GM18519 (cell line): ENCODE data around the gene DNASE1.

ENCODE experiments used
- ATAC-seq: cut with Tn5 transposase; IDR thresholded peaks from one replicate; pipeline ENCODE4 v1.9.1; 2021; ENCODE audit warnings: mild to moderate bottlenecking, moderate library complexity; ENCODE audit not compliant: unreplicated experiment, low FRiP score

DNASE1 gene

DNA sequence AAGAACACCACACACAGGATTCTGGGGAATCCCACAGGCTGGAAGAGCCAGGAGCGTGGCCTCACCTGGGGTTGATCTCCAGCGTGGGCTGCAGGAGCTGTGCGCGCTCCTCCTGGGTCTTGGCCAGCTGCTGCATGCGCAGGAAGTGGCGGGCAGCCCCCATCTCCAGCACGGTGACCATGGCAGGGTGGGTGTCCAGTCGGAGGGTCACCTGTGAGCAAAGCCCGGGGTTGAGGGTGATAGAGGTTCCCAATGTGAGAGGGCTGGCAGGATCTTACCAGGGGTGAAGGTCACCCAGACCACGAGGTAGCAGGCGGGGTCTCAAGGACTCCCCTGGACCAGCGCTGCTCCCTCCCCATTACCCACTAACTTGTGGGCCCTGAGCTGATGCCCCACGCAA lies 7.4 kb downstream of the DNASE1 start:
- no peak for ATAC-seq

DNA sequence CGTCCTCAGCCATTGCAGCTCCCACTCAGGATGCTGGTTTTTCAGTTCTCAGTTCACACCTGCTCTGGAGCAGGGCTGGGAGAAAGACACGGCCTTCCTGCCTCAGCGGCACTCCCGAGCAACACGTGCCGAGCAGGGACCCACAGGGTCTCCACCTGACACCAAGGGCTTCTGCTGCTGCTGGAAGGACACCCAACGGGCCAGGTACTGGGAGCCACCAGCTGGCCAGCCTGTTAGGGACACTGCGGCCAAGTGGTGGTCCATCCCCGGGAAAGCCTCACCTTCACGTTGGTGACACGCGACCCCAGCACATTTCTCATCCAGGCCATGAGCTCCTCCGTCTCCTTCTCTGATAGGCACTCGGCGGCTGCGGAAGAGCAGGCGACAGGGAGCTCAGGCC lies 8.1 kb downstream of the DNASE1 start:
- ATAC-seq: no peak

DNA sequence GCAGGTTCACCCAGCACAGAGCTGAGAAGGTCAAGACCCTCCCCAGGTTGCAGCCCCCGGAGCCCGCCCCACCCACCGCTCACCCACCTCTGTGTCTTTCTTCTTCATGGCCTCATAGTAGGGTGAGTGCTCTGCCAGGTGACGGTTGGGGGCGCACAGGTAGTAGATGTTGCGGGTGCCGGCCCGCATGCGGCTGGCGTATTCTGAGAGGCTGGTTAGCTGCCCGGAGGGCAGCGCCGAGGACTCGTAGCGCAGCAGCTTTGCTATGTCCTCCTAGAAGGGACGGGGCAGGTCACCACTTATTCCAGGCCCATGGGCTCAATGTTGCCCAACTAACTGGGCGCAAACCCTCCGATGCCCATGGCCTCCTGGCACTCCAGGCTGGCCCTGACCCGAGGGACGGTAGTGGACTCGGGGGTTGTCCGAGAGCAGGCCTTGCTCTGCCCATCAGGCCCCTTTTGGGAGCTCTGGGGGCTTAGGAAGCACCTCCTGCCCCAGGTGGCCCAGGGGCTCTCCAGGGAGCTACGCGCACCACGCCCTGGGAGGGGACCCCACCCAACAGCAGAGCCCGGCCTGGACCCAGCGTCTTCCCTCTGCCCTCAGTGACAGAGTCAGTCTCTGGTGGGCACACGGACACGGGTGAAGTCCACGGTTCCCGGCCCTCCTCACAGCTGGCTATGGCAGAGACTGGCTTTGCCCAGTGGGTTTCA lies 9.9 kb downstream of the DNASE1 start:
- no peak for ATAC-seq

DNA sequence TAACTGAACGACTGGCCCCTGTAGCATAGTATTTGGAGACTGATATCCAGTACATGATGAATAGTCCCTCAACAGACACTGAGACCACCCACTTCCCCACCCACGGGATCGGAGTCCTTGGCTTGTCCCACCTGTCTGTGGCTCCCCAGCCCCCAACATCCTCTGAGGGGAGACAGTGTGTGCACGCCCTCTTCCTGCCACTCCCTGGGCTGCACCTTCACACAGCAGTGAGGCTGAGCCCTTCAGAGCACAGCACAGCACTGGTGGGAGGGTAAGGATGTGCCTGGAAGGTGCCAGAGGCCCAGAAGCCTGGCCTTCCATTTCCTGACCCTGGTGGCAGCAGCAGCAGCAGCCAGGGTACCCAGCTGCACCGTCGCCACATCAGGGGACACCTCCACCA lies 11.0 kb downstream of the DNASE1 start:
- no peak for ATAC-seq

DNA sequence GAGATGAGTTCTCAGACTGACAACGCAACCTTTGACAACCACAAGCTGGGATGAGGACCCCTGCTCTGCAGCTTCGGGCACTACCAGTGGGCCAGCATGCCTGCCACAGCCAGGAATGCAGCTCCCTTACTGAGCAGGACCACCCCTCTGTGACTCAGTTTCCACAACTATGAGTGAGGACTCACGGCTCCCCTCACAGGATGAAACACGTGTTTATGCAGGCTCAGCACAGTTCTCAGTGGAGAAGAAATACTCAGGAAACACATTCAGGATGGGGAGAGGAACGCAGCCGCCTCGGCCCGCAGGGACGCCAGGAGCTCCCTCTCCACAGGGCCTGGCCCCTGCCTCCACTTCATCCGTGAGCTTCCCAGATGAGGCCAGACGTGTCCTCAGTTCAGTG lies 14.1 kb downstream of the DNASE1 start:
- no peak for ATAC-seq

DNA sequence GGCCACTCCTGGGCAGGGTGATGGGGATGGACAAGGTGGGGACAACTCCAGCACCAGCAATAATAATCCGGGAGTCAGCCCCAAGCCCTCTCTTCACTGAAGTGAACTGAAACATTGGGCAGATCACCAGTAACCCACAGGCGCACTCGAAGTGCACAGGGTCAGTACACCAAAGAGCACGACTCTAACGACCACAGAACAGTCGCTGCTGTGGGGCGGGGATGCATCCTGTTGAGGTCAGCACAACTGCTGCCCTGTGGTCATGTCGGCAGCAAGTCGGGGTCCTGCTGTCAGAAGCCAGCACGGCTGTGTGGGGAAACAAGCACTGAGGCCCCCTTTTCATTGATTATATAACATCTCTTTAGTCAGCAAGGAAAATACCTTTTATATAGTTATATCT lies 14.6 kb downstream of the DNASE1 start:
- ATAC-seq: no peak

DNA sequence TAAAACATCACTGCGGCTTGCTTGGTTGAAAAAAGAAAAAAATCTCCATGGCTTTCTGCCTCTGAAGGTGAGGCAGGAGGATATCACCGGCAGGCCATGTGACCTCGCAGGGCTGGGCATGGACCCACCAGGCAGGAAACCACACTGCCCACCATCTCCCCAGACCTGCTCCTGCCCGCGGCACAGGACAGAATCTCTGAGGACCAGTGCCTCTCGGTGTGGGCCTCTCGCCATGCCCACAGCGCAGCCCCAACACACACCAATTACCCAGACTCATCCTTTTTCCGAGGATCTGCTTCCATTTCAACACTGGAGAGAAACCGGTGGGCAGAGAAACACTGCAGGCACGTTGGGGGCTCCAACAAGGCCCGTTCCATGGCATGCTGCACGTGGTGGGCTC lies 16.2 kb downstream of the DNASE1 start:
- ATAC-seq: no peak

DNA sequence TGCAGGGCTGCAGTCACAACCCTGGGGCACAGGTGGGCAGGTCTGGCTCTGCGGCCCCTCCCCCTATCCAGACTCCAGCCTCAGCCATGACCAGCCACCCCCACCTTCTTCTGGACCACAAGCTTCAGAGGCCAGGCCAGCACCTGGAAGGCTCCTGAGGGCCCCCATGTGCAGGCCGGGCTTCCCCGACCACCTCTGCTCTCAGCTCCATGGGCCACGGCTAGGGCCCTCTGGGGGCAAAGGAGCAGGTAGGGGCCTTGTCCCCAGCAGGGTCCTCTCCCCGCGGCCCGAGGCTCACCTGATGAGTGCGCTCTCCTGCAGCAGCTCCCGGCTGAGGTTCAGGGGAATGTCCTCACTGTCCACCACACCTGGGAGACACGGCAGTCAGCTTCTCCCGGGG lies 16.9 kb downstream of the DNASE1 start:
- ATAC-seq: no peak

DNA sequence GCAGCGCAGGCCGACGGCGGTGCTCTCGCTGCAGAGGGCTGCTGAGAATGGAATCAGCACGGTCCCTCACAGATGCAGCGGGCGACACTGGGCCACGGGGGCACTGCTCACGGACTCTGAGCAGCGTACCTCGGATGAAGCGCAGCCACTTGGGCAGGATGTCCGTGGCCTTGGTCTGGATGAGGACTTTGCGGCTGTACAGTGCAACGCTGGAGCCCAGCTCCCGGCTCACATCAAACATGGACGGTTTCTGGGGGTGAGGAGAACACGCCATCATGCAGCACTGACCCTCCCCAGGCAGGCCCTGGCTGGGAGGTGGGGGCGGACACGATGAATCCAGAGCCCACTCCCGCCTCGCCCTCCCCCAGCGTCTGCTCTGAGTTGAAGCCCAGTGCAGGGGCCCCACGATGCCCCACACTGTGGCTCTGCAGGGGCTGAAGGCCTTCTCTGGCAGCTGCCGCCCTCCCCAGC lies 18.1 kb downstream of the DNASE1 start:
- ATAC-seq: no peak

DNA sequence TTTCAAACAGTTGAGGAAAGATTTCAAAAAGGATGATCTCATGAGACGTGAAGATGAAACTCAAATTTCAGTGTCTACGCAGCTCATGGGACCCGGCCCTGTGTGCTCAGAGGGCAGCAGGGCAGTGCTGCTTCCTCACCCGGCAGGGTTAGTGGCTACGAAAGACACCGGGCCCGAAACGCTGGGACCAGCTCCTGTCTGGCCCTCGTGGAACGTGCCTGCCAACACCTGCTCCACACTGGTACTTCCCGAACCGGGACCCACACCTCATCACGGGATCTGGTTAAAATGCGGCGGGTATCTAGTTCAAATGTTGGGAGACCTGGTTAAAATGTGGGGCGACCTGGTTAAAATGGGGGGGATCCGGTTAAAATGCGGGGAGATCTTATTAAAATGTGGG lies 18.7 kb downstream of the DNASE1 start:
- ATAC-seq: no peak

DNA sequence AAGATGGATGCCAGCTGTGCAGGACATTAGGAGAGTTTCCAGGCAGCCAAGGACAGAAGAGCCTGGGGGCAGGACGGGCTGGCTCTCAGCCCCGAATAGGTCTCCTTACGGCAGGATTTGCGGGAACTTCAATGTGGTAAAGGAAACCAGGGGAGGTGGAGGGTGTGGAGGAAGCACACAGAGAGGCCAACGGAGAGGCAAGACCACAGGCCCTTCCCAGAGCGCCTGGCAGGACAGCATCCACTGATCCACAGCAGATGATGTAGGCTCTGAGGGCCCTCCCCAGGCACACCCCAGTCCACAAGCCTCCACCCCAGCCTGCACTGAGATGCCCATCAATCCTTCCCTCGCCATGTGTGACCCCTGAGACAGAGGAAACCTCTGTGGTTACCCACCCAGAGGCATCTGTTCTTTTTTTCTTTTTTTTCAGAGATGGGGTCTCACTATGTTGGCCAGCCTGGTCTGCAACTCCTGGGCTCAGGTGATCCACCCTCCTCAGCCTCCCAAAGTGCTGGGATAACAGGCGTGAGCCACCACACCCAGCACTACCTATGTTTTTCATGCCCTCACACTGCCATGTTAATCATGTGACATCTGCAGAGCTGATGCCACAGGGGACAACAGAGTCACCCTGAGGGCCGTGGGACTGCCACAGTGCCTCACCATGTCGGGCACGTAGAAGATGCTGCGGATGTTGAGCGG lies 19.3 kb downstream of the DNASE1 start:
- ATAC-seq: no peak

DNA sequence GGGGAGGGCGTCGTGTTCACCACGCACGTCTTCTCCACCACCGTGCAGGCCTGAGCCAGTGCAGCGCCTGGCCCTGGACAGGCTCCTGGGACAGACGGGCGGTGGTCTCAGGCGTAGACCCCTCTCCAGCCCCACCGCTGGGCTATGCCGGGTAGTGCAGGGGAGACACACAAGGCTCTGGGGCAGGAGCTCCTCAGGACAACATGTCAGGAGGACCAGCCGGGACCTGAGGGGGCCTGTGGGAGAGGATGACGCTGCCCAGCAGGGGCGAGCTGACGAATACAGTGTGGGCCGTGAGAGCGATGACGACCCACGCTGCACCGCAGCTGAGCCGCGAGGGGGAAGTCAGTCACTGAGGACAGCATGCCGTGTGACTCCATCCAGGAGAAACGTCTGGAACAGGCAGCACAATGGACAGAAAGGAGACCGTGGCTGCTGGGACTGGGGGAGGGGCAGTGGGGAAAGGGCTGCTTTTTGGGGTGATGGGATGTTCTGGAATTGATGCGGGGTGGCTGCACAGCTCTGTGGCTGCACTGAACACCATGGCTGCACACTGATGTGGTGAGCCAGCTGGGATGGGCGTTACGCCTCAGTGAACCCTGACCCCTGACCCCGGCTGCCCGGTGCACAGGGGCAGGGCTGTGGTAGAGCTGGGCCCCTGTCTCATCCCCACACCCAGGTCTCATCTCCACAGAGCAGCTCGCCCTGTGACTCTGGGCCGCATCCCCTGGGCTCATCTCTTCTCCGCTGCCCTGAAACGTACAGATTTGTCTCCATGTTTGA lies 20.2 kb downstream of the DNASE1 start:
- no peak for ATAC-seq

DNA sequence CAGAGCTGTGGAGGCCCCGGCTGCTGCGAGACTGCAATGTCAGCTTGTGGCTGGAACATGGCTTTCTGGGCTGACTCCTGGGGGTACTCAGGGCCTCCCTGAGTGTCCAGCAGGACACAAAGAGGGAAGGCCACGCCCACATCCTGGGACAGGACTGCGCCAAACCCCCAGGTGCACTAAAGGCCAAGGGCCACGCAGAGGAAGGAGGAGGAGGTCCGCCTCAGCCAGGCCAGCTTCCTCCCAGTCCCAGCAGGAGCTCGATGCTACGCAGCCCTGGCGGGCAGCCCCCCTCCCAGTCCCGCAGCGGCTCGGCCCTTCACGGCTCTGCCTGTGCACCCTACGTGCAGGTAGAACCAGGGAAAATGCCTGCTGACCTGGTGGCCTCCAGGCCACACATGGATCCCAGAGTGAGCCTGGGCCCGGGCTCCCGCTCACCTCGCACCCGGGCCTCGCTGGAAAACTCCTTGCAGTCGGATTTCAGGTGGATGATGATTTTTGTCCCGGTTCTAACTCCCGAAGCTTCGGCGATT lies 21.2 kb downstream of the DNASE1 start:
- no peak for ATAC-seq

DNA sequence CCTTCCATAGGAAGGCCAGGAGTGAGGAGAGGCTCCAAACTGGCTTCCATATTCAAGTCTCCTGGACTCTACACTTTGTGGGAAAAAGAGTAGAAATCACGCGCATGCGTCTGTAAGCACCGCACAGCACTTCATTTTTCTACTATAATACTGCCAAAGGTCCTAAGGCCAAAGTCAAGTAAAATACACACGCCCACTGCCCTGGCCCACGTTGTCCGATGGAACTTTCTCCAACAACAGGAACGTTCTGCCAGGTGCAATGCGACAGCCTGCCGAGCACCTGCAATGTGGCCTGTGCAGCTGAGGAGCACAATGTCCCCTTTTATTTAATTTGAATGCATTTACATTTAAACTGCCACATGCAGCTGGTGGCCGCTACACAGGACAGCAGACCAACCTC lies 23.5 kb downstream of the DNASE1 start:
- ATAC-seq: no peak

DNA sequence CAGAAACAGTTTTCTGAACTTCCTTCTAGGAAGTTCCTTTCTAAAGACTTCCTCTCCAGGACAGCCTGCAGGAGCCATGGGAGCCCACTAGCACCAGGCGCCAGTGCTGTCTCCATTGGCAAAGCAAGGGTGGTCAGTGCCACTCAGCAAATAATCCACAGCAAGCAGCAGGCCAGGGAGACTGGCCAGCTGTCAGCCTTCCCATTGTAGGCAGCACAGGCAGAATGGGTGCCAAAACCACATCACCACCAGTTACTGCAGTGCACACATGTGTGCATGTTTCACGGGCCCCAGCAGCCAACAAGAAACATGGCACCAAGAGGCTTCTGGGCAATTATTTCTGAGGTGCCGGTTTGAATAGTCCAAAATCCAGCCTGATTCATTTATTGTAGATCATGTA lies 26.7 kb downstream of the DNASE1 start:
- ATAC-seq: no peak

DNA sequence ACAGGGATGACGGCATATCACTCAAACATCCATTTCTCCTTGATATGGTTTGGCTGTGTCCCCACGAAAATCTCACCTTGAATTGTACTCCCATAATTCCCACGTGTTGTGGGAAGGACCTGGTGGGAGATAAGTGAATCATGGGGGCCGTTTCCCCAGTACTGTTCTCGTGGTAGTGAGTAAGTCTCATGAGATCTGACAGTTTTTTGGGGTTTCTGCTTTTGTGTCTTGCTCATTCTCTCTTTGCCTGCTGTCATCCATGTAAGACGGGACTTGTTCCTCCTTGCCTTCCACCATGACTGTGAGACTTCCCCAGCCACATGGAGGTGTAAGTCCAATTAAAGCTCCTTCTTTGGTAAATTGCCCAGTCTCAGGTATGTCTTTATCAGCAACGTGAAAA lies 32.5 kb downstream of the DNASE1 start:
- ATAC-seq: no peak

DNA sequence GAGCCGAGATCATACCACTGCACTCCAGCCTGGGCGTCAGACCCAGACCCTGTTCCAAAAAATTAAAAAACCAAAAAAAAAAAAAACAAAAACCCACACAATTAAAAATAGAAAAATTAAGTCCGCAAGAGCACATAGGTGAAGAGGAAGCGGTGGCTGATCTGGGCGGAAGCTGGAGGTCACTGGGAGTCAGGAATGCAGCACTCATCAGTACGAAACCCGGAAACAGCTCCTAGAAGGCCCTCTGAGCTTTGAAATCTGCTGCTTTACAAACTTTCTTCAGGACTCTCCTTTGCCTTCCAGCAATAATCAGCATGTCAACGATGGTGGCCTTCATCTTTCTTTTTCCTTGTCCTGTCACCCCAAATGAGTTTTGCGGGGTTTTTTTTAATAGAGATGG lies 33.3 kb downstream of the DNASE1 start:
- ATAC-seq: no peak

DNA sequence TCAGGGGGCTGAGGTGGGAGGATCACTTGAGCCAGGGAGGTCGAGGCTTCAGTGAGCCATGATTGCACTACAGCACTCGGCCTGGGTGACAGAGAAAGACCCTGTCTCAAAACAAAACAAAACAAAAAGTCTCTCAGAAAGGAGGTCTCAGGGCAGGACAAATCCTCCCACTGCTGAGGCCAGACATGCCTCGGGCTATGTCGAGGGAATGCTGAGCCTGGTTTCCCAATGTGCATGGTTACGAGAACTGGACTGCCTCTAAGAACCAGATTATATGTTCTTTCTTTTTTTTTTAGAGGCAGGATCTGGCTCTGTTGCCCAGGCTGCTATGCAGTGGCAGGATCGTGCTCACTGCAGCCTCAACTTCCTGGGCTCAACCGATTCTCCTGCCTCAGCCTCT lies 35.2 kb downstream of the DNASE1 start:
- ATAC-seq: no peak

DNA sequence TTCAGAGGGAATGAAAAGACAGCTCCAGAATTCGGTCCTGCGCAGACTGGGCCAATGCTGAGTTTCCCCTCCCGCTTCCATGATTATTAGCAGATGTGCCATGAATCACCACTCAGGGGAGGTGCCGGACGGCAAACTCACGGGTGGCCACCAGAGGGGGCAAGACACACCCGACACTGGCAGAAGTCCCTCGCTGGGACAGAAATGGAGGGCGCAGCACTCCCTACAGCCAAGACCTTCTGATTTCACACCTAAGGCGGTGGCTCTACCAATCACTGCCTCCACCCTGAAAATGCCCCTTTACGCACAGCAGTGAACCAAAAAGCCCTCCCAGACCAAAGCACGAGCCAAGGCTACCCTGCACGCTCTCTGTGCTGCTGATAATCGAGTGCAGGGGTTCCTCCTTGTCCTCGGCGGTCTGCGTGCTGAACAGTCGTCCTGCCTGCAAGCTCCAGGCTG lies 36.0 kb downstream of the DNASE1 start:
- no peak for ATAC-seq

DNA sequence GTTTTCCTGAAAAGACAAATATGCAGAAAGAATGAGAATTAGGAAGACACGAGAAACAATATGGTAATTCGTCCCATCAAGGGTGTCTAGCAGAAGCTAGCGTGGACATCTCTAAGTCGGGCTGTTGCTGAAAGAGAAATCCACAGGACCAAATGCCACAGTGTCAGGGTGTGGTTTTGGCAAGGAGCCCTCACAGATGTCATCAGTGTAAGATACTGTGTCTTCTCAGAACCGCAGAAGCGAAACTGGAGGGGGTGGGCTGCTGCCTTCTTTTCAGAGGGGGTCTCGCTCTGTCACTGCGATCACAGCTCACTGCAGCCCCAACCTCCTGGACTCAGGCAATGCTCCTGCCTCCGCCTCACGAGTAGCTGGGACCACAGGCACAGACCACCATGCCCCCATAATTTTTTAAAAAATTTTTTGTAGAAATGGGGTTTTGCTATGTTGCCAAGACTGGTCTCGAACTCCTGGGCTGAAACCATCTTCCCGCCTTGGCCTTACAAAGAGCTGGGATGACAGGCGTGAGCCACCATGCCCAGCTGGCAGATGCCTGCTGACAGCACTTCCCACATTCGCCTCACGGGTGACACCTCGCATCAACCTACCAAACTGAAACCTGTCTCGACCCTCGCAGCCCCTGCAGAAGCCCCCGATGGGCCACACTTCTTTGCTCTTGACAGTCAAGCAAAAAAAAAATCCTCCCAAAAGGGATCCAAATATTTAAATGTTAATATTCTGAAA lies 36.7 kb downstream of the DNASE1 start:
- ATAC-seq: no peak

DNA sequence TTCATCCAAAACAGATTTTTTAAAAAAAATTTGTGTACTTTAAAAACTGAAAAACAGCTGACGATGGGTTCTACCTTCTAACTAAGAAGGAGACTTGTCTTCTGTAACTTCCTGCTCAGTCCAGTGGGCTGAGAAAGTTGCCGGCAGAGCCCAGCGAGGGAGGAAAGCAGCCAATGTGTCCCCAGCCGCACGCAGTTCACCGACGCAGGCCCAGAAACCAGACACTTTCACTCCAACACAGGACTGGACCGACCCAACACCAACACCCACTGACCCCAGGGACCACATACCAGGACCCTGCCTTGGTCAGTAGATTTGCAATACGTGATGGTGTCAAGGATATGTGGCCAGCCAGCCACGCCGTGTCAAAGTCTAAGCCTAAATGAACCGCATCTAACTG lies 37.3 kb downstream of the DNASE1 start:
- no peak for ATAC-seq
